ENCODE results near the gene SLC38A5. TPM values are rescaled to one million over a fixed set of nuclear protein-coding genes. Genes with fewer than 3 reads are reported as not detected.

The SLC38A5 gene
- total and polyA plus RNA-seq, 2 of the 13 experiments (the other 11 are each of a cell fraction or from before 2014, with no cell fraction given): 46.1 to 73.4 TPM

- TF ChIP-seq, protein P1, sequence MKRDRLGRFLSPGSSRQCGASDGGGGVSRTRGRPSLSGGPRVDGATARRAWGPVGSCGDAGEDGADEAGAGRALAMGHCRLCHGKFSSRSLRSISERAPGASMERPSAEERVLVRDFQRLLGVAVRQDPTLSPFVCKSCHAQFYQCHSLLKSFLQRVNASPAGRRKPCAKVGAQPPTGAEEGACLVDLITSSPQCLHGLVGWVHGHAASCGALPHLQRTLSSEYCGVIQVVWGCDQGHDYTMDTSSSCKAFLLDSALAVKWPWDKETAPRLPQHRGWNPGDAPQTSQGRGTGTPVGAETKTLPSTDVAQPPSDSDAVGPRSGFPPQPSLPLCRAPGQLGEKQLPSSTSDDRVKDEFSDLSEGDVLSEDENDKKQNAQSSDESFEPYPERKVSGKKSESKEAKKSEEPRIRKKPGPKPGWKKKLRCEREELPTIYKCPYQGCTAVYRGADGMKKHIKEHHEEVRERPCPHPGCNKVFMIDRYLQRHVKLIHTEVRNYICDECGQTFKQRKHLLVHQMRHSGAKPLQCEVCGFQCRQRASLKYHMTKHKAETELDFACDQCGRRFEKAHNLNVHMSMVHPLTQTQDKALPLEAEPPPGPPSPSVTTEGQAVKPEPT (CRISPR knock-in tag; IDR thresholded peaks at IDR 0.05; ENCODE audit: low read depth): no peak
- TF ChIP-seq ARID4A (CRISPR knock-in tag; IDR thresholded peaks at IDR 0.05; ENCODE audit: borderline replicate concordance) (no peak), ZNF136 (CRISPR knock-in tag; IDR thresholded peaks at IDR 0.05; ENCODE audit: low read depth) (no peak), ZNF556 (CRISPR knock-in tag; IDR thresholded peaks at IDR 0.05; ENCODE audit: borderline replicate concordance) (no peak), CEBPG (CRISPR knock-in tag; IDR thresholded peaks at IDR 0.05) (no peak), ZNF446 (CRISPR knock-in tag; IDR thresholded peaks at IDR 0.05) (no peak), CERS6 (CRISPR knock-in tag; IDR thresholded peaks at IDR 0.05) (no peak)
Measured at GRCh38 chrX:48473704-48473990, 3.6 kb upstream of the SLC38A5 start (continued).

Measured in HepG2 (cell line).